Activated CD4-positive, alpha-beta T cell treated with anti-CD3 and anti-CD28 coated beads for 36 hours (primary cell): ENCODE measurements around the gene KISS1R. TPM values are rescaled to one million over a fixed set of nuclear protein-coding genes. Genes with fewer than 3 reads are reported as not detected.
"Not testable (repeated sequence)": the region's sequence is repeated elsewhere in the genome, so short reads cannot be mapped to it uniquely, and the experiment has no call there.

Experiments used
- ATAC-seq: fragments of 200-7000 bp; cut with Tn5 transposase; one replicate; pipeline ENCODE4 v1.10.0; 2021; ENCODE audit warnings: mild to moderate bottlenecking, moderate library complexity
- CTCF ChIA-PET: fragments of 350-600 bp; sonication (Branson Sonifier 250); formaldehyde crosslinking; loops from one replicate; lab custom pipeline; 2021; ENCODE audit warnings: antibody characterized with exemption; lab: Charles Lee
- POLR2A ChIA-PET: fragments of 350-600 bp; sonication (Branson Sonifier 250); formaldehyde crosslinking; loops from one replicate; lab custom pipeline; 2021; ENCODE audit warnings: antibody characterized with exemption, inconsistent platforms; lab: Charles Lee
- DNase-seq: peaks from one replicate; pipeline ENCODE4 v3.0.0-alpha.2; 2020
- H3K27ac Mint-ChIP-seq: one replicate; pipeline ENCODE4 v1.8.0; 2021; ENCODE audit warnings: mixed read lengths
- H3K27me3 Mint-ChIP-seq: one replicate; pipeline ENCODE4 v1.8.0; 2021; ENCODE audit warnings: mixed read lengths
- H3K36me3 Mint-ChIP-seq: one replicate; pipeline ENCODE4 v1.8.0; 2021; ENCODE audit warnings: low read depth, mixed read lengths
- H3K4me1 Mint-ChIP-seq: one replicate; pipeline ENCODE4 v1.8.0; 2021; ENCODE audit warnings: mixed read lengths
- H3K4me3 Mint-ChIP-seq: one replicate; pipeline ENCODE4 v1.8.0; 2021; ENCODE audit warnings: mild to moderate bottlenecking, moderate library complexity, mixed read lengths
- H3K9me3 Mint-ChIP-seq: one replicate; pipeline ENCODE4 v1.8.0; 2021; ENCODE audit warnings: low read depth, mixed read lengths
- intact Hi-C, 2 experiments: fragments of 100-400 bp; cut with DNase I in 1 of 2; cut with micrococcal nuclease in 1 of 2; formaldehyde crosslinking; loops; one replicate each; pipeline versions ENCODE4 v1.14.2 to v1.15.1; 2022 to 2024; cut with DNase I, micrococcal nuclease
- total RNA-seq, 2 experiments: library from RNA; stranded (reverse); gene quantifications; one replicate each; pipeline ENCODE4 v1.2.3, GENCODE V29; 2021

KISS1R gene
- total RNA-seq, 2 experiments from 2014 or later = 14.3 to 18.4 TPM

- no peaks in the 10 kb centered on the region for H3K9me3 Mint-ChIP-seq
- no peak overlapping the region for H3K4me3 Mint-ChIP-seq
- ChIA-PET CTCF (no interaction called here), POLR2A (no interaction called here)
- H3K27ac Mint-ChIP-seq = no peak overlapping the region
- peaks cover 8% of the 10 kb centered on the region for H3K36me3 Mint-ChIP-seq
- intact Hi-C loops = loop anchor here in 1 of 2 experiments (1.0 kb wide), 3 partner anchors 11 to 193 kb away; partner anchors contain the start of genes MED16 and RNU6-9
- ATAC-seq (no peak), DNase-seq (no peak)
- peaks cover 12% of the 10 kb centered on the region for H3K4me1 Mint-ChIP-seq
- no peaks in the 10 kb centered on the region for H3K27me3 Mint-ChIP-seq
Measured at GRCh38 chr19:873561-874041, 43.5 kb upstream of the KISS1R start.

- H3K4me1 Mint-ChIP-seq = peaks cover 12% of the 10 kb centered on the region
- H3K27ac Mint-ChIP-seq = no peak overlapping the region
- intact Hi-C loops = no loop called here
- ATAC-seq (no peak), DNase-seq (no peak)
- ChIA-PET POLR2A (interaction anchor here (0.6 kb wide), 1 partner anchor 11 kb away, joined by 7 read pairs; no protein-coding TSS in a partner anchor), CTCF (no interaction called here)
- no peaks in the 10 kb centered on the region for H3K27me3 Mint-ChIP-seq
- H3K36me3 Mint-ChIP-seq = peaks cover 3% of the 10 kb centered on the region
- no peak overlapping the region for H3K4me3 Mint-ChIP-seq
- no peaks in the 10 kb centered on the region for H3K9me3 Mint-ChIP-seq
Measured at GRCh38 chr19:875265-875879, 41.8 kb upstream of the KISS1R start.

GRCh38 chr19:876089-876488, 41.0 kb upstream of the KISS1R start:
- Mint-ChIP-seq H3K36me3 (peaks cover 5% of the 10 kb centered on the region), H3K27me3 (no peaks in the 10 kb centered on the region), H3K27ac (no peak overlapping the region), H3K9me3 (no peaks in the 10 kb centered on the region), H3K4me1 (peaks cover 12% of the 10 kb centered on the region), H3K4me3 (no peak overlapping the region)
- POLR2A ChIA-PET = interaction anchor here (0.6 kb wide), 1 partner anchor 12 kb away, joined by 7 read pairs; no protein-coding TSS in a partner anchor
- no peak for DNase-seq
- ATAC-seq = no peak
- CTCF ChIA-PET = interaction anchor here (0.7 kb wide), 1 partner anchor 154 kb away, joined by 3 read pairs; no protein-coding TSS in a partner anchor
- intact Hi-C loops = no loop called here

- CTCF ChIA-PET = no interaction called here
- DNase-seq = no peak
- POLR2A ChIA-PET = no interaction called here
- Mint-ChIP-seq H3K9me3 (no peaks in the 10 kb centered on the region), H3K4me3 (no peak overlapping the region), H3K4me1 (peaks cover 9% of the 10 kb centered on the region), H3K27ac (no peak overlapping the region), H3K27me3 (no peaks in the 10 kb centered on the region), H3K36me3 (peaks cover 7% of the 10 kb centered on the region)
- intact Hi-C loops = no loop called here
- ATAC-seq = no peak
Measured at GRCh38 chr19:876780-877314, 40.3 kb upstream of the KISS1R start.

GRCh38 chr19:877992-878660, 39.0 kb upstream of the KISS1R start:
- H3K9me3 Mint-ChIP-seq, H3K27ac Mint-ChIP-seq, intact Hi-C loops, DNase-seq, H3K4me3 Mint-ChIP-seq, ATAC-seq, H3K4me1 Mint-ChIP-seq, H3K27me3 Mint-ChIP-seq, CTCF ChIA-PET: not testable (repeated sequence)
- POLR2A ChIA-PET = interaction anchor here (0.6 to 1.3 kb wide), 2 partner anchors 15 to 20 kb away, joined by 3 to 5 read pairs; partner anchors contain the start of genes MED16 and RNU6-9
- H3K36me3 Mint-ChIP-seq = peaks cover 15% of the 10 kb centered on the region

GRCh38 chr19:878751-879561, 38.2 kb upstream of the KISS1R start:
- DNase-seq, H3K9me3 Mint-ChIP-seq, intact Hi-C loops, CTCF ChIA-PET, H3K4me3 Mint-ChIP-seq, H3K4me1 Mint-ChIP-seq, H3K27ac Mint-ChIP-seq, H3K27me3 Mint-ChIP-seq, ATAC-seq: not testable (repeated sequence)
- POLR2A ChIA-PET = interaction anchor here (0.6 to 1.3 kb wide), 2 partner anchors 14 to 21 kb away, joined by 3 to 5 read pairs; partner anchors contain the start of genes MED16 and RNU6-9
- H3K36me3 Mint-ChIP-seq = peaks cover 15% of the 10 kb centered on the region

- no peaks in the 10 kb centered on the region for H3K27me3 Mint-ChIP-seq
- DNase-seq (no peak), ATAC-seq (no peak)
- intact Hi-C loops = no loop called here
- H3K36me3 Mint-ChIP-seq = peaks cover 15% of the 10 kb centered on the region
- H3K4me1 Mint-ChIP-seq = no peaks in the 10 kb centered on the region
- H3K9me3 Mint-ChIP-seq = no peaks in the 10 kb centered on the region
- H3K4me3 Mint-ChIP-seq = no peak overlapping the region
- ChIA-PET CTCF (interaction anchor here (1.0 kb wide), 1 partner anchor 49 kb away, joined by 3 read pairs; no protein-coding TSS in a partner anchor), POLR2A (interaction anchor here (1.3 kb wide), 1 partner anchor 13 kb away, joined by 3 read pairs; the partner anchor contains the start of genes MED16 and RNU6-9)
- no peak overlapping the region for H3K27ac Mint-ChIP-seq
Measured at GRCh38 chr19:879711-880438, 37.3 kb upstream of the KISS1R start.

- Mint-ChIP-seq H3K4me1 (no peaks in the 10 kb centered on the region), H3K36me3 (peaks cover 15% of the 10 kb centered on the region), H3K9me3 (no peaks in the 10 kb centered on the region), H3K27ac (no peak overlapping the region), H3K4me3 (no peak overlapping the region), H3K27me3 (no peaks in the 10 kb centered on the region)
- CTCF ChIA-PET = no interaction called here
- no peak for ATAC-seq
- POLR2A ChIA-PET = no interaction called here
- no peak for DNase-seq
- intact Hi-C loops = no loop called here
Measured at GRCh38 chr19:881385-882071, 35.6 kb upstream of the KISS1R start.

- Mint-ChIP-seq H3K36me3 (peaks cover 17% of the 10 kb centered on the region), H3K4me1 (no peaks in the 10 kb centered on the region), H3K27ac (no peak overlapping the region), H3K27me3 (no peaks in the 10 kb centered on the region), H3K4me3 (no peak overlapping the region), H3K9me3 (no peaks in the 10 kb centered on the region)
- CTCF ChIA-PET = no interaction called here
- DNase-seq (no peak), ATAC-seq (no peak)
- intact Hi-C loops = no loop called here
- POLR2A ChIA-PET = no interaction called here
Measured at GRCh38 chr19:882871-883497, 34.1 kb upstream of the KISS1R start.

- DNase-seq (no peak), ATAC-seq (peak; percentile 33)
- CTCF ChIA-PET = no interaction called here
- peaks cover 17% of the 10 kb centered on the region for H3K36me3 Mint-ChIP-seq
- no peak overlapping the region for H3K27ac Mint-ChIP-seq
- intact Hi-C loops = no loop called here
- no peaks in the 10 kb centered on the region for H3K9me3 Mint-ChIP-seq
- H3K4me1 Mint-ChIP-seq = peaks cover 1% of the 10 kb centered on the region
- no peaks in the 10 kb centered on the region for H3K27me3 Mint-ChIP-seq
- POLR2A ChIA-PET = no interaction called here
- H3K4me3 Mint-ChIP-seq = no peak overlapping the region
Measured at GRCh38 chr19:883661-884211, 33.4 kb upstream of the KISS1R start.
